LHCN-M2 (cell line): ENCODE measurements around the gene DNAI7. TPM values are rescaled to one million over a fixed set of nuclear protein-coding genes. Genes with fewer than 3 reads are reported as not detected.
A peak's percentile ranks its signal among the peaks of the same experiment; 100 is the strongest.

Experiments used
- DNase-seq: peaks from one replicate; pipeline ENCODE4 v3.0.0-alpha.2; 2012; ENCODE audit warnings: low read depth
- total RNA-seq: library from RNA; depleted of rRNA; stranded (reverse); fragments of >200 nt; gene quantifications from 2 replicates; pipeline ENCODE4 v1.2.3, GENCODE V29; 2014; rRNA removed

The DNAI7 gene
- total RNA-seq, 1 experiment from 2014 or later: 0.11 TPM

- DNase-seq: no peak
Observed at GRCh38 chr12:25100194-25101091, 94.5 kb downstream of the DNAI7 start.

DNA sequence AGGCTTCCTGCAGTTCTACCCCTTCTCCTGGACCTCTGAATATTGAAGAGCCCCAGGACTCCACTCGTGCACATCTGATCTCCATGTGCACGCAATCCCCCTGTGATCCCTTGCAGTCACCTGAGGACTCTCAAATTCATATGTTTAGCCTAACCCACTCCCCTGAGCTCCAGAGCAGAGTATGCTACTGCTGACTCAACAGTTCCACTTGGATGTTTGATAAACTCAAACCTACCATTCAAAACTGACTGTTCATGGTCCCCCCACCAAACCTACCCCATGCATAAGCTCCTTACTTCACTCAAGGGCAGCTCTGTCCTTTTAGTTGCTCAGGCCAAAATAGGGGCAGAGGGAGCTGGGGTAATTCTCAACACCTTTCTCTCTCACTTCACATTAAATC is 96.0 kb downstream of the DNAI7 start:
- DNase-seq: no peak

- no peak for DNase-seq
Observed at GRCh38 chr12:25089738-25090137, 105.2 kb downstream of the DNAI7 start.

DNA sequence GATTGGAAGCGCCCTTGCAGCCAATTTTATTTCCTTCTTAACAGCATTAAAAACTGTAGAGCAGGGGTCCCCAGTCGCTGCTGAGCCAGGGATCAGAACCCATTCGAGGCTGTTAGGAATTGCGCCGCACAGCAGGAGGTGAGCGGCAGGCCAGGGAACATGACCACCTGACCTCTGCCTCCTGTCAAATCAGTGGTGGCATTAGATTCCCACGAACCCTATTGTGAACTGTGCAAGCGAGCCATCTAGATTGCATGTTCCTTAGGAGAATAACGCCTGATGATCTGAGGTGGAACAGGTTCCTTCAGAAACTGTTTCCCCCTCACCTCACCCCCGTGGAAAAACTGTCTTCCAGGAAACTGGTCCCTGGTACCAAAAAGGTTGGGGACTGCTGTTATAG is 107.4 kb downstream of the DNAI7 start:
- DNase-seq: no peak

GRCh38 chr12:25084816-25085215 is 110.1 kb downstream of the DNAI7 start:
- peak; percentile 40 for DNase-seq

GRCh38 chr12:25083211-25083610 is 111.7 kb downstream of the DNAI7 start:
- DNase-seq: no peak

- DNase-seq: no peak
Observed at GRCh38 chr12:25082628-25083027, 112.3 kb downstream of the DNAI7 start.

- no peak for DNase-seq
Observed at GRCh38 chr12:25079393-25079792, 115.6 kb downstream of the DNAI7 start.

DNA sequence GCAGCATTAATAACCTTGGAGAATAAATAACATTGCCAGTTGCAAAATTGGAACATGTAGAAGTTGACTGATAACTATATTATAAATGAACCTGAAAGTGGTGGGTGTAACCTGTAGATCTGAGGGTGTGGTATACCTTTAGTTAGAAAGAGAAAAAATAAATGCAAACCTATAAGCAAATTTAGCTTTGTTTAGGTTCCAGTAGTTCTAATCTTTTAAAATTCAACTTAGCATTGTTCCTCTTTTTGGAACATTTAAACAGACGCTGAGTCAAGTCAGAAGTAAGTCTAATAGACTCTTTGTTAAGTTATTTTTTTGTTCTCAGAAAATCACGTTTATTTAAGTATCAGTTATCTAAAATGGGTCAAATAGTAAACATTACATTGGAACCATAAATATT is 120.0 kb downstream of the DNAI7 start:
- no peak for DNase-seq

- no peak for DNase-seq
Observed at GRCh38 chr12:25074113-25074512, 120.8 kb downstream of the DNAI7 start.

GRCh38 chr12:25072906-25073650 is 121.9 kb downstream of the DNAI7 start:
- no peak for DNase-seq

GRCh38 chr12:25071366-25071765 is 123.6 kb downstream of the DNAI7 start:
- DNase-seq: no peak

GRCh38 chr12:25069224-25069623 is 125.7 kb downstream of the DNAI7 start:
- DNase-seq: peak; percentile 12

GRCh38 chr12:25065035-25065434 is 129.9 kb downstream of the DNAI7 start:
- DNase-seq: no peak

- no peak for DNase-seq
Observed at GRCh38 chr12:25063873-25064628, 130.9 kb downstream of the DNAI7 start.

- no peak for DNase-seq
Observed at GRCh38 chr12:25058658-25059058, 136.3 kb downstream of the DNAI7 start.

Other genes with a start within 250 kb of the DNAI7 start
- gene BCAT1, start 246.1 kb downstream of the DNAI7 start, total RNA-seq: 35.8 and 47.6 TPM in 2 replicates
- gene ETFRF1, start 77 bp upstream of the DNAI7 start, total RNA-seq: 12.3 and 24.9 TPM in 2 replicates
- 9.4 and 13.1 TPM in 2 replicates for gene KRAS, start 55.8 kb upstream of the DNAI7 start, total RNA-seq